ENCODE data around the gene SIRPA. TPM values are rescaled to one million over a fixed set of nuclear protein-coding genes. Genes with fewer than 3 reads are reported as not detected.

SIRPA gene
- total RNA-seq, 1 experiment from 2014 or later = 12.8 TPM

GRCh38 chr20:1983301-1983700, 88.1 kb downstream of the SIRPA start:
- H2AFZ ChIP-seq (ENCODE audit: low read length) = no peak overlapping the region
- no peak overlapping the region for H3K4me3 ChIP-seq (ENCODE audit: low read length)
- no peak for DNase-seq
- POLR2A ChIA-PET (ENCODE audit: unreplicated experiment) = no interaction called here
- TF ChIP-seq CTCF (conservative IDR thresholded peaks at IDR 0.05; ENCODE audit: low read depth, low read length) = no peak
- TF ChIP-seq EZH2phosphoT487 (IDR thresholded peaks at IDR 0.05; ENCODE audit: borderline replicate concordance, low read length) = no peak
- no peak for TF ChIP-seq EZH2 (IDR thresholded peaks at IDR 0.05; ENCODE audit: low read length, unreplicated experiment)
- H3K9me3 ChIP-seq (ENCODE audit: low read length) = no peaks in the 10 kb centered on the region
- H4K20me1 ChIP-seq (ENCODE audit: low read length) = no peaks in the 10 kb centered on the region
- H3K27ac ChIP-seq (ENCODE audit: low read length) = no peak overlapping the region
- no peak overlapping the region for H3K9ac ChIP-seq (ENCODE audit: low read length)
- H3K36me3 ChIP-seq (ENCODE audit: low read depth, low read length) = no peaks in the 10 kb centered on the region
- no TSS peak for BruUV-seq (replicated peaks)
- intact Hi-C loops (cut with micrococcal nuclease) = no loop called here
- H3K9me2 ChIP-seq (replicated peaks; ENCODE audit: low read length) = no peaks in the 10 kb centered on the region
- no peaks in the 10 kb centered on the region for H3K79me2 ChIP-seq (ENCODE audit: low read length)
- H3K4me2 ChIP-seq (ENCODE audit: low read length) = no peak overlapping the region
- H3K4me1 ChIP-seq (ENCODE audit: insufficient read depth, low read length) = no peaks in the 10 kb centered on the region
- no peak for ATAC-seq
- peaks cover 73% of the 10 kb centered on the region for H3K27me3 ChIP-seq (ENCODE audit: low read length)
- CTCF ChIA-PET = no interaction called here
- no peaks in the 10 kb centered on the region for H3F3A ChIP-seq (ENCODE audit: low read length, unreplicated experiment)

- Histone ChIP-seq H3K27me3 (ENCODE audit: low read length) (peaks cover 77% of the 10 kb centered on the region), H3K9me2 (replicated peaks; ENCODE audit: low read length) (no peaks in the 10 kb centered on the region), H3K4me3 (ENCODE audit: low read length) (no peak overlapping the region), H3K27ac (ENCODE audit: low read length) (no peak overlapping the region), H3F3A (ENCODE audit: low read length, unreplicated experiment) (no peaks in the 10 kb centered on the region), H2AFZ (ENCODE audit: low read length) (no peak overlapping the region), H3K4me2 (ENCODE audit: low read length) (no peak overlapping the region), H4K20me1 (ENCODE audit: low read length) (no peaks in the 10 kb centered on the region), H3K9ac (ENCODE audit: low read length) (no peak overlapping the region), H3K79me2 (ENCODE audit: low read length) (no peaks in the 10 kb centered on the region), H3K4me1 (ENCODE audit: insufficient read depth, low read length) (no peaks in the 10 kb centered on the region), H3K9me3 (ENCODE audit: low read length) (no peaks in the 10 kb centered on the region), H3K36me3 (ENCODE audit: low read depth, low read length) (no peaks in the 10 kb centered on the region)
- DNase-seq = peak; percentile 41
- POLR2A ChIA-PET (ENCODE audit: unreplicated experiment) = interaction anchor here (0.6 kb wide), 1 partner anchor 16 kb away, joined by 4 read pairs; no protein-coding TSS in a partner anchor
- no TSS peak for BruUV-seq (replicated peaks)
- TF ChIP-seq EZH2 (IDR thresholded peaks at IDR 0.05; ENCODE audit: low read length, unreplicated experiment) (no peak), EZH2phosphoT487 (IDR thresholded peaks at IDR 0.05; ENCODE audit: borderline replicate concordance, low read length) (no peak), CTCF (conservative IDR thresholded peaks at IDR 0.05; ENCODE audit: low read depth, low read length) (no peak)
- CTCF ChIA-PET = no interaction called here
- intact Hi-C loops (cut with micrococcal nuclease) = no loop called here
- peak; percentile 67 for ATAC-seq
Measured at GRCh38 chr20:1987826-1988225, 92.6 kb downstream of the SIRPA start.

Other genes with a start within 250 kb of the SIRPA start
- gene SIRPG, start 237.6 kb upstream of the SIRPA start, total RNA-seq (2014; rRNA removed) = 0.86 TPM in 1 of 2 replicates, not detected in the other
- not detected in 2 replicates for gene PDYN, start 98.7 kb downstream of the SIRPA start, total RNA-seq (2014; rRNA removed)
- gene STK35, start 206.4 kb downstream of the SIRPA start, total RNA-seq (2014; rRNA removed) = 38.4 and 54.3 TPM in 2 replicates

Data from PC-3 (cell line).